Cardiac muscle cell (in vitro differentiated cells and primary cell): Measurements from ENCODE around the gene RPL22. TPM values are rescaled to one million over a fixed set of nuclear protein-coding genes. Genes with fewer than 3 reads are reported as not detected.
A peak's percentile ranks its signal among the peaks of the same experiment; 100 is the strongest.

Source experiments
- DNase-seq, 2 donors: peaks; one replicate each; pipeline versions ENCODE4 v3.0.0 to v3.0.0-alpha.2; 2010 to 2017; ENCODE audit warnings: low read depth in 1 of 2, low spot score in 1 of 2
- H3K27ac ChIP-seq: fragments of 200-600 bp; sonication (generic); 2 replicates; pipeline ENCODE4 v1.5.1; 2016
- H3K27me3 ChIP-seq: fragments of 200-600 bp; sonication (generic); 2 replicates; pipeline ENCODE4 v1.6.0; 2016; ENCODE audit warnings: control low read depth
- H3K36me3 ChIP-seq: fragments of 200-600 bp; sonication (generic); 2 replicates; pipeline ENCODE4 v1.5.1; 2016; ENCODE audit warnings: control low read depth
- H3K4me1 ChIP-seq: fragments of 200-600 bp; sonication (generic); 2 replicates; pipeline ENCODE4 v1.8.1; 2017; ENCODE audit warnings: low read depth, mild to moderate bottlenecking, mixed run types
- H3K4me3 ChIP-seq: fragments of 200-600 bp; sonication (generic); 2 replicates; pipeline ENCODE4 v1.5.1; 2016; ENCODE audit warnings: mild to moderate bottlenecking
- H3K9me3 ChIP-seq: fragments of 200-600 bp; sonication (generic); 2 replicates; pipeline ENCODE4 v1.5.1; 2017; ENCODE audit warnings: low read depth, mild to moderate bottlenecking, control low read depth
- CTCF ChIP-seq: IDR thresholded peaks from 2 replicates; pipeline ENCODE4 v1.5.1; 2012; ENCODE audit warnings: low read depth, mild to moderate bottlenecking, low read length
- polyA plus RNA-seq: library from polyadenylated mRNA; unstranded; fragments of >200 nt; fragmentation: Nextera tagmentation; extraction: Ambion mirVana; gene quantifications from 2 replicates; pipeline ENCODE4 v1.2.1, GENCODE V29; 2016
- total RNA-seq: library from RNA; depleted of rRNA; stranded (reverse); fragments of >200 nt; gene quantifications from 2 replicates; pipeline ENCODE4 v1.2.3, GENCODE V29; 2016

The RPL22 gene
- total and polyA plus RNA-seq, 2 experiments from 2014 or later = 130 to 132 TPM

GRCh38 chr1:6234502-6235295 lies 35.3 kb upstream of the RPL22 start:
- Histone ChIP-seq H3K9me3 (no peaks in the 10 kb centered on the region), H3K4me3 (peak overlapping the region; percentile 85), H3K4me1 (peaks cover 6% of the 10 kb centered on the region), H3K36me3 (peaks cover 15% of the 10 kb centered on the region), H3K27ac (no peak overlapping the region), H3K27me3 (peaks cover 10% of the 10 kb centered on the region)
- TF ChIP-seq CTCF = no peak
- no peak for DNase-seq

GRCh38 chr1:6233376-6233775 lies 34.0 kb upstream of the RPL22 start:
- Histone ChIP-seq H3K9me3 (no peaks in the 10 kb centered on the region), H3K4me3 (no peak overlapping the region), H3K36me3 (peaks cover 19% of the 10 kb centered on the region), H3K27me3 (no peaks in the 10 kb centered on the region), H3K4me1 (peaks cover 6% of the 10 kb centered on the region), H3K27ac (no peak overlapping the region)
- no peak for TF ChIP-seq CTCF
- no peak for DNase-seq

GRCh38 chr1:6225651-6226050 lies 26.3 kb upstream of the RPL22 start:
- Histone ChIP-seq H3K4me3 (no peak overlapping the region), H3K27me3 (no peaks in the 10 kb centered on the region), H3K9me3 (no peaks in the 10 kb centered on the region), H3K36me3 (peaks cover 32% of the 10 kb centered on the region), H3K4me1 (peaks cover 7% of the 10 kb centered on the region), H3K27ac (peak overlapping the region; percentile 48)
- no peak for DNase-seq
- no peak for TF ChIP-seq CTCF

GRCh38 chr1:6224718-6225117 lies 25.3 kb upstream of the RPL22 start:
- no peak for TF ChIP-seq CTCF
- H3K36me3 ChIP-seq = peaks cover 29% of the 10 kb centered on the region
- no peak for DNase-seq

GRCh38 chr1:6223617-6224016 lies 24.2 kb upstream of the RPL22 start:
- no peak overlapping the region for H3K4me3 ChIP-seq
- no peak for TF ChIP-seq CTCF
- no peak overlapping the region for H3K27ac ChIP-seq
- no peaks in the 10 kb centered on the region for H3K9me3 ChIP-seq
- peaks cover 7% of the 10 kb centered on the region for H3K4me1 ChIP-seq
- H3K36me3 ChIP-seq = peaks cover 28% of the 10 kb centered on the region
- no peak for DNase-seq
- H3K27me3 ChIP-seq = no peaks in the 10 kb centered on the region

More at GRCh38 chr1:6224718-6225117, 25.3 kb upstream of the RPL22 start:
- Histone ChIP-seq H3K9me3 (no peaks in the 10 kb centered on the region), H3K4me1 (peaks cover 7% of the 10 kb centered on the region), H3K4me3 (no peak overlapping the region), H3K27me3 (no peaks in the 10 kb centered on the region), H3K27ac (no peak overlapping the region)
